ENCODE data around the gene SCOC.
A peak's percentile ranks its signal among the peaks of the same experiment; 100 is the strongest.
"Not testable (repeated sequence)": the region's sequence is repeated elsewhere in the genome, so short reads cannot be mapped to it uniquely, and the experiment has no call there.

Gene SCOC

DNA sequence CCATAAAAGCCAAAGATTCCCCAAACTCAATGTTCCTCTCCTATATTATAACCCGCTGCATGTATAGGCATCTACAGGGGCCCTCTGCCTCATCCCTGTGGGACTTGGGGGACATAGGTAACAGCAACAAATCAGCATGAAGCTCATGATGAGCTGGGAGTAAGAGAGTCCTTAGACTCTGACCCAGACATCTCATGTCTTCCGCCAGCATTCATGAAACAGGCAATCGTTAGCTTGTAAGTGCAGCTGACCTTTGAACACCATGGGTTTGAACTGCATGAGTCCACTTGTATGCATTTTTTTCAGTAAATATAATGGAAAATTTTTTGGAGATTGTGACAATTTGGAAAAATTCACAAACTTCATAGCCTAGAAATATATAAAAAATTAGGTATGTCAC, 10.4 kb upstream of the SCOC start:
- DNase-seq = no peak

- DNase-seq = no peak
These were observed 9.9 kb upstream of the SCOC start for GRCh38 chr4:140363558-140363957.

GRCh38 chr4:140367738-140368137, 5.7 kb upstream of the SCOC start:
- no peak for DNase-seq

- no peak for DNase-seq
These were observed 4.8 kb upstream of the SCOC start for GRCh38 chr4:140368686-140369085.

- peak; percentile 79 for DNase-seq
These were observed 607 bp upstream of the SCOC start for GRCh38 chr4:140372751-140373327.

DNA sequence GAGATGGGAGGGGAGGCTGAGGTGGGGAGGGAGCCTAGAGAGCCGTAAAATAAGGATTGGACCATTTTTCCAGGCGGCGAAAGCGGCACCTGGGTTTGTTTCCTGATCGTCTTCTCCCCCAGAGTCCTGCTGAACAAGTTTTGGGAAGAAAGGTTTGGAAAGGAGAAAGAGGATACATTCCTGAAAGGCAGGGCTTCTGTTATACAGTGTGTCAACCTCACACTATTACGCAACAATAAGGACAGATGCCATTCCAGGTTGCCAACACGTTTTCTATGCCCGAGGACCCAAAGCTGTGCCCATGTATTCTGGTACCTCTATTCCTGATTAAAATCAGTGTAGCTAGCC, 658 bp downstream of the SCOC start:
- peak; percentile 32 for DNase-seq

- no peak for DNase-seq
These were observed 9.3 kb downstream of the SCOC start for GRCh38 chr4:140382732-140383131.

- no peak for DNase-seq
These were observed 14.6 kb downstream of the SCOC start for GRCh38 chr4:140388015-140388414.

DNA sequence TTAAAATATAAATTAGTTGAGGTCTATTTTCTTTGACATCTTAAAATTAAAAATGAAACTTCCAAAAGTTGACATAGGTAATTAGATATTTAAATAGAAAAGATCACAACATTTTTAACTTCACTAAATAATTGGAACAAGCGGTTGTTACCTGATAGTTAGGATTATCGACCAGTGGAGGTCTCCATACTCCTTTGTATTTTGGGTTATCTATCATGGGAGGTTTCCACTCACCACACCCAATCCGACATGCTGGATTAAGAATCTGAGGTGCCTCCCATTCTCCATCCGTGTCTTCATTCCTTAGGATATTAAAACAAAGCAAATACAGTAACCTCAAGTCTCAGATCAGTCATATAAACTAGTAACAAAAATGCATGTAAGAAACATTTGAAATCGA, 22.2 kb downstream of the SCOC start:
- DNase-seq = peak; percentile 50

- no peak for DNase-seq
These were observed 26.7 kb downstream of the SCOC start for GRCh38 chr4:140400111-140400510.

DNA sequence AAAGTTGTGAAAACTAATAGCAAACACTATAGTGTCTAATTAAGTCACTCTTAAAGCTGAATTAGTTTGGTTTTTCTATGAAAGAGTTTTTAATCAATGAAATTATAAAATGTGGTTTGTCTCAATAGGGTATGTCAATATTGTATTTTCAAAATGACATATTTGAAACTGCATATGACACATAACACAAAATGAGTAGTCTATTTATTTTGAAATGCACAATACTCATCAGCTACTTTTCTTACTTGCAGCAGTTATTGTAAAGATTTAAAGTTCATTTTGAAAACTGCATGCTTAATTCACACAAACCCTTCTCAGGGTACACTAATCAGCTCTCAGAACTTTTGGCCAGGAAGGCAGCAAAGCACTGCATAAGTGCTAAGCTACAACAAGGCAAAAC, 32.8 kb downstream of the SCOC start:
- no peak for DNase-seq

DNA sequence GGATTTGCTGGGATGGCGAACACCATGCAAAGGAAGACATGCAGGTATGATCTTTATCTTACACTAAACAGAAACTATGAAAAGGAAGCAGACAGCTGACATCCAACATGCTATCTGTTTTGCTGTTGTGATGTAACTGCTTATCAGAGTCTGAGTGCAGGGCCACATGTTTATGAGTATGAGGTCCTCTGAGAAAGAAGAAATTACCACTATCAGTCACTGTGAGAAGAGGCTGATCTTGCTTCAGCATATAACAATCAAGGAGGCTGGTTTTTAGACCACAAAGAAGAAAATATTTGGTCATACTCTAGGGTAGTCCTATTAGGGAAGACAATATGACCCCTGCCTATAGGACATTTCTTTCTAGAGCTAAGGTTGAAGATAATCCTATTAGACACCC, 35.5 kb downstream of the SCOC start:
- DNase-seq = peak; percentile 84

GRCh38 chr4:140413130-140413969, 39.9 kb downstream of the SCOC start:
- DNase-seq = not testable (repeated sequence)

DNA sequence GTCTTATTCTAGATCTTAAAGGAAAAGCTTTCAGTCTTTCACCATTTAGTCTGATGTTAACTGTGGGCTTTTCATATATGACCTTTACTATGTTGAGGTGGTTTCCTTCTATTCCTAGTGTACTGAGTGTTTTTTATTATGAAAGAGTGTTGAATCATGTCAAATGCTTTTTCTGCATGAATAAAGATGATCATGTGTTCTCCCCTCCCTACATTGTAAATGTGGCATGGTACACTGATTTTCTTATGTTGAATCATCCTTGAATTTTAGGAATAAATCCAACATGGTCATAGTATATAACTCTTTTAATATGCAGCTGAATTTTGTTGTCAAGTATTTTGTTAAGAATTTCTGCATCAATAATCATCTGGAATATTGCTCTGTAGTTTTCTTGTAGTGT, 49.7 kb downstream of the SCOC start:
- DNase-seq = no peak

DNA sequence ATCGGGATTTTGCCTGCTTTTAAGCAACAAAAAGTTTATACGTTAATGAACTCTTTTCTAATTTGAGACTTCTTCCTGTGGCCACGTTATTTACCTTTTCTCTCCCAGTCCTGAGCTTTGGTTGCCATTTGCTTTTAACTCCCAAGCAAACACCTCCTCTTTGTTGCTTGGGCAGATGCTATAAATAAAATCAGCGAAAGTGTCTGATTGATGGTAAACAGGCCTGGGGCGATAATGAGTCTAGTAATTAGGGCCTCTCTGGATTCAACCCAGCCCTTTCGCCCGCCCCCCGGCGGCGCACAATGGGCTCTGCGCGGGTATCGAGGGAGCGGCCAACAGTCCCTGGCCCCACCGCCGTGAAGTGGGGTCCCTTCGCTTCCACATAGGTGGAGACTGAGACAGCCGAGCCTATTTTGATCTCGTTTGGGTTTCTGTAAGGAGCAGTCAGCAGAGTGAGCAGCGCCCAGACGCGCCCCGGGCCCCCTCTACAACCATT, 53.2 kb downstream of the SCOC start:
- peak; percentile 51 for DNase-seq

DNA sequence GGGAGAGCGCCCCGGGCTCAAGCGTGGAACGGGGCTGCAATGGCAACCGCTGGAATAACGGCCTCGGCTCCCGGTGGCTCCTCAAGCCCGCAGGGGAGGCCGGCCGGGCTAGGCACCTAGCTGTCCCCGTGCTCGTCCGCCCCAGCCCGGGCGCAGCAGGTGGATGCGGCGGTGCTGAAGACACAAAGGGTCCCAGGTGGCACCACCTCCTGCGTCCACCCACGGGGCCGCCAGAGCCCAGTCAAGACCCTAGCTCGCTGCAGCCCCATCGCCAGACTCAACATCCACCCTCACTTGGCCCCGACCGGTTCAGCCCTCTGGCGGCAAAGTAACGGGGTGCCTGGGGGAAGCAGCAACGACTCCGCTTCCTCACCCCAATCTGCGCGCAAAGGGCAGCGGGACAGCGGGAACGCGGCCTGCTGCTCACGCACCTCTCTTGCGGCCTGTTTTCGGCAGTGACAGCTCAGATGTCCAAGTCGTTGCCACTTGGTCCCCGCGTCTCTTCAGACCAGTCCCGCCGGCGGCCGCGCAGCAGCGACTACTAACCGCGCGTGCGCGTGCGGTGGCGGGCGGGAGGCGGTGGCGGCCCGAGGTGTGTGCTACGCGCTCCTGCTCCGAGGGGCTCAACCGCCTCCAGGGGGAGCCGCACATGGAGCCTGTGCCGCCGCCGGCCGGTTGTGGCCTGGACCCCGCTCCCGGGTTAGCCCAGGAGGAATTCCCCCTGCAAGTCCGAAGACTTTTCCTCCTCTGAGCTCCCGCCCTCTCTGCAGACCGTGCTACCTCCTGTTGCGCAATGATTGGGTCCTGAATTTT, 53.9 kb downstream of the SCOC start, which contains the start of gene CLGN:
Gene CLGN, minus strand, starts transcription at position 543 of the 813 bp plus-strand sequence. CDS start 14,570 bp downstream, outside the sequence.
- peak; percentile 85 for DNase-seq

- DNase-seq = peak; percentile 76
These were observed 54.5 kb downstream of the SCOC start for GRCh38 chr4:140427919-140428471.

Data from OCI-M1 (cell line).